Vagina (tissue), 2 donors: ENCODE measurements around the gene LPIN2. TPM values are rescaled to one million over a fixed set of nuclear protein-coding genes. Genes with fewer than 3 reads are reported as not detected.
"Not testable (repeated sequence)": the region's sequence is repeated elsewhere in the genome, so short reads cannot be mapped to it uniquely, and the experiment has no call there.

Experiments used
- DNase-seq, 2 donors: peaks; one replicate each; pipeline ENCODE4 v3.0.0-alpha.2; 2017; ENCODE audit errors: extremely low spot score in 2 of 2
- H3K27ac ChIP-seq: fragments of 200-600 bp; sonication (generic); one replicate; pipeline ENCODE4 v1.5.1; 2019
- H3K27me3 ChIP-seq: fragments of 200-600 bp; sonication (generic); one replicate; pipeline ENCODE4 v1.5.1; 2019
- H3K36me3 ChIP-seq, 2 donors: fragments of 200-600 bp; sonication (generic); one replicate each; pipeline ENCODE4 v1.5.1; 2017 to 2019
- H3K4me1 ChIP-seq: fragments of 200-600 bp; sonication (generic); one replicate; pipeline ENCODE4 v1.5.1; 2019
- H3K4me3 ChIP-seq, 2 donors: fragments of 200-600 bp; sonication (generic); 1 replicate in 1 of 2; 2 replicates in 1 of 2; pipeline ENCODE4 v1.5.1; 2016 to 2019
- H3K9me3 ChIP-seq: fragments of 200-600 bp; sonication (generic); one replicate; pipeline ENCODE4 v1.5.1; 2019
- CTCF ChIP-seq, 3 experiments: fragments of 450-650 bp in 2 of 3; fragments of 200-600 bp in 1 of 3; sonication (generic) in 1 of 3; IDR thresholded peaks; one replicate each; pipeline ENCODE4 v1.5.1; 2017 to 2019; ENCODE audit warnings: antibody characterized with exemption in 3 of 3, mild to moderate bottlenecking in 2 of 3, moderate library complexity in 2 of 3
- POLR2A ChIP-seq, 2 donors: fragments of 450-650 bp; IDR thresholded peaks; one replicate each; pipeline ENCODE4 v1.6.1; 2017; ENCODE audit warnings: antibody characterized with exemption in 2 of 2, mild to moderate bottlenecking in 2 of 2, moderate library complexity in 2 of 2
- POLR2AphosphoS5 ChIP-seq, 2 donors: sonication (generic); formaldehyde crosslinking; IDR thresholded peaks; one replicate each; pipeline ENCODE4 v1.9.0; 2017; ENCODE audit warnings: antibody characterized with exemption in 2 of 2, mild to moderate bottlenecking in 2 of 2, low read depth in 1 of 2; ENCODE audit not compliant: insufficient read depth in 1 of 2
- intact Hi-C: fragments of 100-400 bp; cut with DNase I; formaldehyde crosslinking; loops from one replicate; pipeline ENCODE4 v1.15.1; 2023
- total RNA-seq: library from RNA; depleted of rRNA; stranded (reverse); fragments of >200 nt; gene quantifications from one replicate; pipeline ENCODE4 v1.2.3, GENCODE V29; 2016

LPIN2 gene
- total RNA-seq, 1 donor from 2014 or later, result 19.4 TPM

DNA sequence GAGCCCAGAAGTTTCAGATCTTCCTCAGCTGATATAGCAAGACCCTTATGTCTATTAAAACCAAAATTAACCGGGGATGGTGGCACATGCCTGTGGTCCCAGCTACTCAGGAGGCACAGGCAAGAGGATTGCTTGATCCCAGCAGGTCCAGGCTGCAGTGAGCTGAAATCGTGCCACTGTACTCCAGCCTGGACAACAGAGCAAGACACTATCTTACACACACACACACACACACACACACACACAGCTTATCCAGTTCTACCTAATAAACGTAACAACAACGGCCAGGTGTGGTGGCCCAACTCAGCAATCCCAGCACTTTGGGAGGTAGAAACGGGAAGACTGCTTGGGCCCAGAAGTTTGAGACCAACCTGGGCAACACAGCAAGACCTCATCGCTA lies 7.5 kb downstream of the LPIN2 start:
- TF ChIP-seq CTCF (IDR thresholded peaks at IDR 0.05), result no peak
- TF ChIP-seq POLR2AphosphoS5 (IDR thresholded peaks at IDR 0.05; ENCODE audit: insufficient read depth in 1 of 2, low read depth in 1 of 2), result no peak
- no peak for TF ChIP-seq POLR2A (IDR thresholded peaks at IDR 0.05)
- H3K27me3 ChIP-seq, result no peaks in the 10 kb centered on the region
- no peak for DNase-seq
- no peak overlapping the region for H3K27ac ChIP-seq
- peaks cover 15% of the 10 kb centered on the region for H3K4me1 ChIP-seq
- no peaks in the 10 kb centered on the region for H3K36me3 ChIP-seq
- intact Hi-C loops, result no loop called here
- no peak overlapping the region for H3K4me3 ChIP-seq
- H3K9me3 ChIP-seq, result no peaks in the 10 kb centered on the region

DNA sequence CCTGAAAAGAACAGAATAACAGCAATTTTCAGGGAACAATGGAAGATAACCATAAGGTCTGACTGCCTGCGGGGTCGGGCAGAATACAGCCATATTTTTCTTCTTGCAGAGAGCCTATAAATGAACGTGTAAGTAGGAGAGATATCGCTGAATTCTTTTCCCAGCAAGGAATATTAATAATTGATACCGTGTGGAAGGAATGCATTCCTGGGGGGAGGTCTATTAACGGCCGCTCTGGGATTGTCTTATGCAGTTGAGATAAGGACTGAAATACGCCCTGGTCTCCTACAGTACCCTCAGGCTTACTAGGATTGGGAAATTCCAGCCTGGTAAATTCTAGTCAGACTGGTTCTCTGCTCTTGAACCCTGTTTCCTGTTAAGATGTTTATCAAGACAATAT lies 9.2 kb downstream of the LPIN2 start:
- H3K27ac ChIP-seq, H3K4me3 ChIP-seq, intact Hi-C loops, DNase-seq, H3K27me3 ChIP-seq, H3K9me3 ChIP-seq, H3K36me3 ChIP-seq: not testable (repeated sequence)
- peaks cover 12% of the 10 kb centered on the region for H3K4me1 ChIP-seq

DNA sequence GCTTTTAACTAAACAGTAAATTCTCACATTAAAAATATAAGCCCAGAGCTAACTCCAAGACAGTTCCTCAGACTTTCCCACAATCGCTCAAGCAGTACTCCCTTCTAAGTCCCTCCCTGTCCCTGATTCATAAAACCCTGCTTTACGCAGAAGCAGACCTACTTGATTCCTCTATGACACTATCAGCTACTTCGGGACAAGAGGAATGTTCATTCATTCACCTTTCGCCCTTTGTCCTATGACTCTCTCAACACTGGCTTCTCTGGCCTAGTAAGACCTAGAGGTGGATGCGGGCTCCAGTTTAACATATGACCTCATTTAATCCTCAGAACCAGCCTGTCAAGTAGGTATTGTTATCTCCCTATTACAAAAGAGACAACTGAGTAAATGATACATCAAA lies 10.2 kb downstream of the LPIN2 start:
- Histone ChIP-seq H3K4me1 (peaks cover 22% of the 10 kb centered on the region), H3K27ac (no peak overlapping the region), H3K36me3 (no peaks in the 10 kb centered on the region), H3K4me3 (no peak overlapping the region), H3K9me3 (no peaks in the 10 kb centered on the region), H3K27me3 (no peaks in the 10 kb centered on the region)
- TF ChIP-seq POLR2A (IDR thresholded peaks at IDR 0.05) (no peak), CTCF (IDR thresholded peaks at IDR 0.05) (no peak), POLR2AphosphoS5 (IDR thresholded peaks at IDR 0.05; ENCODE audit: insufficient read depth in 1 of 2, low read depth in 1 of 2) (no peak)
- DNase-seq, result no peak
- intact Hi-C loops, result no loop called here

DNA sequence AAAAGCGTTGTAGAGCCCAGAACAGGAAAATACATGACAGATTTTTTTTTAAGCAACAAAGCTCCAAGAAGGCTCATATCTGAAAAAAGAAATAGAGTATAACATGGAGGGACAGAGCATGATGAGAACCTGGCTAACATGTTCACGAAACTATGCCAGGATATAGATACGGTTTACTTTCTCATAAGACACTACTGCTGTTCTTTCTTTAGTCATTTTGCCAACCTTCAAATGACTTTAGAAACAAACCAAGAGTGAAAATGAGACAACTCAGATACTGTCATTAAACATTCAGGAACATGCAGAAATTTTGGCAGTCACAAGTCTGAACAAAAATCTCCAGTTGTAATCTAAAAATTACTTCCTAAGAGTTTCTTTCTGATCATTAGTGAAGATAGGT lies 14.3 kb downstream of the LPIN2 start:
- no peak for TF ChIP-seq POLR2A (IDR thresholded peaks at IDR 0.05)
- Histone ChIP-seq H3K36me3 (no peaks in the 10 kb centered on the region), H3K27me3 (no peaks in the 10 kb centered on the region), H3K27ac (peak overlapping the region; percentile 70), H3K9me3 (no peaks in the 10 kb centered on the region), H3K4me1 (peaks cover 31% of the 10 kb centered on the region), H3K4me3 (no peak overlapping the region)
- DNase-seq, result no peak
- intact Hi-C loops, result no loop called here

DNA sequence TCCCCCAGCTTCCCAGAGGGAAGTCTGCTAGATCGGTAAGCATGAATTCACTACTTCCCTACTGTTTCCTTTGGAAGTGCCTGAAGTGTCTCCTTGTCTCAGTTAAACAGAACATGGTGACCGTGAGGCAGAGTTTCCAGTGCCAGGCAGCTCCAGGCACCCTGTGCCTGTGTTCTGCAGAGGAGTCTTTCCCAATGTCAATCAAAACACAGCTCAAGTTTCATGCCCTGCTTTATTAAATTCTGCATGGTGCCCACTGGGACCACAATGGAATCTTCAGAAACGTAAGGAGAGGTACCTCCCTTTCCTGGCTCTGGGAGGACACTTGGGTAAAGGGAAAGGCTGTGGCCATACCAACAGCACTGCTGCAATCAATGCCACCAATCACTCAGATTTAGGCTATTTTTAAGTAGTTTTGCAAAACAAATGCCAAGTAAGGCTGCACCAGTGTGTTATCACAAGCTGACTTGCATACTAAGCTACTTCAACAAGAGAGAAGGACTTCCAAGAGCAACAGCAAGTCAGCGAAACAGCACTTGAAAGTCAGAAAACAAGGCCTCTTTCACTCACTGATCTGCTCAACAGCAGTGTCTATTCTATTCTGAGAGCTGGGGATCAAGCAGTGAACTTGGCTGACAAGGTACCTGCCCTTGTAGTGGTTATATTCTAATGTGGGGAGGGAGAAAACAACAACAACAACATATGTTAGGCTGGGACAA lies 14.9 kb downstream of the LPIN2 start:
- Histone ChIP-seq H3K27me3 (no peaks in the 10 kb centered on the region), H3K4me3 (no peak overlapping the region), H3K9me3 (no peaks in the 10 kb centered on the region), H3K4me1 (peaks cover 31% of the 10 kb centered on the region), H3K27ac (peak overlapping the region; percentile 70), H3K36me3 (no peaks in the 10 kb centered on the region)
- no peak for DNase-seq
- TF ChIP-seq POLR2AphosphoS5 (IDR thresholded peaks at IDR 0.05; ENCODE audit: insufficient read depth in 1 of 2, low read depth in 1 of 2) (no peak), CTCF (IDR thresholded peaks at IDR 0.05) (no peak), POLR2A (IDR thresholded peaks at IDR 0.05) (no peak)
- intact Hi-C loops, result no loop called here

GRCh38 chr18:2997429-2997828 lies 15.5 kb downstream of the LPIN2 start:
- Histone ChIP-seq H3K36me3 (no peaks in the 10 kb centered on the region), H3K4me1 (peaks cover 31% of the 10 kb centered on the region), H3K27me3 (no peaks in the 10 kb centered on the region), H3K4me3 (no peak overlapping the region), H3K9me3 (no peaks in the 10 kb centered on the region), H3K27ac (no peak overlapping the region)
- intact Hi-C loops, result no loop called here
- TF ChIP-seq POLR2A (IDR thresholded peaks at IDR 0.05) (no peak), CTCF (IDR thresholded peaks at IDR 0.05) (no peak), POLR2AphosphoS5 (IDR thresholded peaks at IDR 0.05; ENCODE audit: insufficient read depth in 1 of 2, low read depth in 1 of 2) (no peak)
- no peak for DNase-seq
